ENCODE data around the gene GPD1L. TPM values are rescaled to one million over a fixed set of nuclear protein-coding genes. Genes with fewer than 3 reads are reported as not detected.

Gene GPD1L
- total and polyA plus RNA-seq, 2 of the 13 experiments (the other 11 are each of a cell fraction or from before 2014, with no cell fraction given), result 4.9 to 13.7 TPM

DNA sequence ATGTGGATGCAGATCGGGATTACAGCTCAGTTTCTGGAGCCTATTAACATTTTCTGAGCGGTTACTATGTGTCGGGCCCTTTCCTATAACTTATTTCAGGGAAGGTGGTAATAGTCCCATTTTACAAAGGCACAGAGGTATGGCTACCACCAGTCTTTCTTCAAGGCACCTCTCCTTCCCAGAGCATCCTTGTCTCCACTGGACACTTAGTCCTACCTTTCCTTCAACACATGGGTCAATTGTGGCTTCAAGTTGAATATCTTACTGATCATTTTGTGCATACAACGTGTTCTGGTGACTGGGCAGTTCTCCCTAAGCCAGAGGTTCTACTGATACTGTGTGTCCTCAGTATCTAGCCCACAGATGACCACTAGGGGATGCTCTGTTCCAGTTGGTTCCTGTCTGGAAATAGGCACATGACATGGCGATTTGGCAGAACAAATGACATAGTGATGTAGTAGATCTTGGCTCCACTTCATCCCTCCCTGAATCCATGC is 71.3 kb downstream of the GPD1L start (continued):
- TF ChIP-seq NR2F1 (CRISPR knock-in tag; IDR thresholded peaks at IDR 0.05) (no peak), ZSCAN9 (CRISPR knock-in tag; IDR thresholded peaks at IDR 0.05; ENCODE audit: borderline replicate concordance) (peak; percentile 54; the same call in 1 of the 2 replicates), ZMYM3 (CRISPR knock-in tag; IDR thresholded peaks at IDR 0.05) (no peak), POGZ (CRISPR knock-in tag; IDR thresholded peaks at IDR 0.05) (peak; percentile 33; the same call in 1 of the 2 replicates), NFE2L2 (IDR thresholded peaks at IDR 0.05; ENCODE audit: low read length) (peak; percentile 88), ZNF260 (CRISPR knock-in tag; IDR thresholded peaks at IDR 0.05; ENCODE audit: borderline replicate concordance, low read depth) (no peak), ZKSCAN1 (IDR thresholded peaks at IDR 0.05; ENCODE audit: low read length) (no peak), ZNF550 (CRISPR knock-in tag; IDR thresholded peaks at IDR 0.05; ENCODE audit: borderline replicate concordance) (0 out of 2 replicates have a peak, but pooled peaks have one; percentile 75), ZNF205 (CRISPR knock-in tag; IDR thresholded peaks at IDR 0.05) (0 out of 2 replicates have a peak, but pooled peaks have one; percentile 36), GATAD1 (CRISPR knock-in tag; IDR thresholded peaks at IDR 0.05) (peak; percentile 49; the same call in 1 of the 2 replicates), NFE2 (CRISPR knock-in tag; IDR thresholded peaks at IDR 0.05) (peak; percentile 80), RARG (CRISPR knock-in tag; IDR thresholded peaks at IDR 0.05; ENCODE audit: low read depth) (no peak), CEBPG (CRISPR knock-in tag; IDR thresholded peaks at IDR 0.05) (peak; percentile 60; the same call in 1 of the 2 replicates), ZNF230 (CRISPR knock-in tag; IDR thresholded peaks at IDR 0.05) (no peak; the same call in 1 of the 2 replicates), ZNF569 (CRISPR knock-in tag; IDR thresholded peaks at IDR 0.05; ENCODE audit: borderline replicate concordance) (no peak), KLF16 (CRISPR knock-in tag; IDR thresholded peaks at IDR 0.05) (peak in 1 of 2 experiments; percentile 47; a peak in 1 of 4 replicates)
- TF ChIP-seq, protein P1, sequence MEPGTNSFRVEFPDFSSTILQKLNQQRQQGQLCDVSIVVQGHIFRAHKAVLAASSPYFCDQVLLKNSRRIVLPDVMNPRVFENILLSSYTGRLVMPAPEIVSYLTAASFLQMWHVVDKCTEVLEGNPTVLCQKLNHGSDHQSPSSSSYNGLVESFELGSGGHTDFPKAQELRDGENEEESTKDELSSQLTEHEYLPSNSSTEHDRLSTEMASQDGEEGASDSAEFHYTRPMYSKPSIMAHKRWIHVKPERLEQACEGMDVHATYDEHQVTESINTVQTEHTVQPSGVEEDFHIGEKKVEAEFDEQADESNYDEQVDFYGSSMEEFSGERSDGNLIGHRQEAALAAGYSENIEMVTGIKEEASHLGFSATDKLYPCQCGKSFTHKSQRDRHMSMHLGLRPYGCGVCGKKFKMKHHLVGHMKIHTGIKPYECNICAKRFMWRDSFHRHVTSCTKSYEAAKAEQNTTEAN (CRISPR knock-in tag; conservative IDR thresholded peaks at IDR 0.05), result no peak
- TF ChIP-seq, protein P2, sequence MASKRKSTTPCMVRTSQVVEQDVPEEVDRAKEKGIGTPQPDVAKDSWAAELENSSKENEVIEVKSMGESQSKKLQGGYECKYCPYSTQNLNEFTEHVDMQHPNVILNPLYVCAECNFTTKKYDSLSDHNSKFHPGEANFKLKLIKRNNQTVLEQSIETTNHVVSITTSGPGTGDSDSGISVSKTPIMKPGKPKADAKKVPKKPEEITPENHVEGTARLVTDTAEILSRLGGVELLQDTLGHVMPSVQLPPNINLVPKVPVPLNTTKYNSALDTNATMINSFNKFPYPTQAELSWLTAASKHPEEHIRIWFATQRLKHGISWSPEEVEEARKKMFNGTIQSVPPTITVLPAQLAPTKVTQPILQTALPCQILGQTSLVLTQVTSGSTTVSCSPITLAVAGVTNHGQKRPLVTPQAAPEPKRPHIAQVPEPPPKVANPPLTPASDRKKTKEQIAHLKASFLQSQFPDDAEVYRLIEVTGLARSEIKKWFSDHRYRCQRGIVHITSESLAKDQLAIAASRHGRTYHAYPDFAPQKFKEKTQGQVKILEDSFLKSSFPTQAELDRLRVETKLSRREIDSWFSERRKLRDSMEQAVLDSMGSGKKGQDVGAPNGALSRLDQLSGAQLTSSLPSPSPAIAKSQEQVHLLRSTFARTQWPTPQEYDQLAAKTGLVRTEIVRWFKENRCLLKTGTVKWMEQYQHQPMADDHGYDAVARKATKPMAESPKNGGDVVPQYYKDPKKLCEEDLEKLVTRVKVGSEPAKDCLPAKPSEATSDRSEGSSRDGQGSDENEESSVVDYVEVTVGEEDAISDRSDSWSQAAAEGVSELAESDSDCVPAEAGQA (IDR thresholded peaks at IDR 0.05; ENCODE audit: low read depth), result no peak
- TF ChIP-seq, protein P2 (CRISPR knock-in tag; IDR thresholded peaks at IDR 0.05; ENCODE audit: borderline replicate concordance), result no peak
- TF ChIP-seq, protein P3, sequence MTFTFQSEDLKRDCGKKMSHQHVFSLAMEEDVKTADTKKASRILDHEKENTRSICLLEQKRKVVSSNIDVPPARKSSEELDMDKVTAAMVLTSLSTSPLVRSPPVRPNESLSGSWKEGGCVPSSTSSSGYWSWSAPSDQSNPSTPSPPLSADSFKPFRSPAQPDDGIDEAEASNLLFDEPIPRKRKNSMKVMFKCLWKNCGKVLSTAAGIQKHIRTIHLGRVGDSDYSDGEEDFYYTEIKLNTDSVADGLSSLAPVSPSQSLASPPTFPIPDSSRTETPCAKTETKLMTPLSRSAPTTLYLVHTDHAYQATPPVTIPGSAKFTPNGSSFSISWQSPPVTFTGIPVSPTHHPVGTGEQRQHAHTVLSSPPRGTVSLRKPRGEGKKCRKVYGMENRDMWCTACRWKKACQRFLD (CRISPR knock-in tag; IDR thresholded peaks at IDR 0.05; ENCODE audit: borderline replicate concordance), result no peak
- TF ChIP-seq, protein P4, sequence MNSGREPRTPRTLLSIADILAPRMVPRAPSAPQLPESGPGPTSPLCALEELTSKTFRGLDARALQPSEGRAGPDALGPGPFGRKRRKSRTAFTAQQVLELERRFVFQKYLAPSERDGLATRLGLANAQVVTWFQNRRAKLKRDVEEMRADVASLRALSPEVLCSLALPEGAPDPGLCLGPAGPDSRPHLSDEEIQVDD (CRISPR knock-in tag; IDR thresholded peaks at IDR 0.05; ENCODE audit: borderline replicate concordance), result no peak
- TF ChIP-seq, protein P5, sequence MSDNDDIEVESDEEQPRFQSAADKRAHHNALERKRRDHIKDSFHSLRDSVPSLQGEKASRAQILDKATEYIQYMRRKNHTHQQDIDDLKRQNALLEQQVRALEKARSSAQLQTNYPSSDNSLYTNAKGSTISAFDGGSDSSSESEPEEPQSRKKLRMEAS (IDR thresholded peaks at IDR 0.05), result peak; percentile 22; the same call in 1 of the 2 replicates
